GM19240 (cell line): ENCODE measurements around the gene DLG2.

ENCODE experiments used
- DNase-seq: peaks from one replicate; pipeline ENCODE4 v3.0.0; 2011; ENCODE audit warnings: low spot score; ENCODE audit not compliant: insufficient read length

Gene DLG2

GRCh38 chr11:83957038-83957900 is 1669.9 kb downstream of the DLG2 start:
- DNase-seq, result no peak

GRCh38 chr11:83956119-83956697 is 1670.9 kb downstream of the DLG2 start:
- DNase-seq, result no peak

GRCh38 chr11:83954780-83955179 is 1672.4 kb downstream of the DLG2 start:
- DNase-seq, result no peak

GRCh38 chr11:83951521-83951920 is 1675.6 kb downstream of the DLG2 start:
- no peak for DNase-seq

- DNase-seq, result no peak
Measured at GRCh38 chr11:83948200-83948599, 1678.9 kb downstream of the DLG2 start.

- DNase-seq, result no peak
Measured at GRCh38 chr11:83945976-83946375, 1681.2 kb downstream of the DLG2 start.

- no peak for DNase-seq
Measured at GRCh38 chr11:83941050-83941449, 1686.1 kb downstream of the DLG2 start.

- no peak for DNase-seq
Measured at GRCh38 chr11:83938148-83938547, 1689.0 kb downstream of the DLG2 start.

- no peak for DNase-seq
Measured at GRCh38 chr11:83933008-83933407, 1694.1 kb downstream of the DLG2 start.

- DNase-seq, result no peak
Measured at GRCh38 chr11:83927422-83927821, 1699.7 kb downstream of the DLG2 start.

GRCh38 chr11:83924795-83925542 is 1702.2 kb downstream of the DLG2 start:
- no peak for DNase-seq

- no peak for DNase-seq
Measured at GRCh38 chr11:83923961-83924360, 1703.2 kb downstream of the DLG2 start.

- DNase-seq, result no peak
Measured at GRCh38 chr11:83922953-83923352, 1704.2 kb downstream of the DLG2 start.

GRCh38 chr11:83922318-83922717 is 1704.8 kb downstream of the DLG2 start:
- no peak for DNase-seq

GRCh38 chr11:83921447-83922192 is 1705.5 kb downstream of the DLG2 start:
- DNase-seq, result no peak

- no peak for DNase-seq
Measured at GRCh38 chr11:83918476-83918875, 1708.7 kb downstream of the DLG2 start.

GRCh38 chr11:83914995-83915394 is 1712.1 kb downstream of the DLG2 start:
- DNase-seq, result no peak

GRCh38 chr11:83909579-83910534 is 1717.3 kb downstream of the DLG2 start:
- DNase-seq, result no peak

- no peak for DNase-seq
Measured at GRCh38 chr11:83908298-83908856, 1718.8 kb downstream of the DLG2 start.

- DNase-seq, result no peak
Measured at GRCh38 chr11:83895516-83895915, 1731.6 kb downstream of the DLG2 start.
